Measurements from ENCODE around the gene TKTL1. TPM values are rescaled to one million over a fixed set of nuclear protein-coding genes. Genes with fewer than 3 reads are reported as not detected.

Gene TKTL1
- total RNA-seq, 1 donor from 2014 or later, result not detected

DNA sequence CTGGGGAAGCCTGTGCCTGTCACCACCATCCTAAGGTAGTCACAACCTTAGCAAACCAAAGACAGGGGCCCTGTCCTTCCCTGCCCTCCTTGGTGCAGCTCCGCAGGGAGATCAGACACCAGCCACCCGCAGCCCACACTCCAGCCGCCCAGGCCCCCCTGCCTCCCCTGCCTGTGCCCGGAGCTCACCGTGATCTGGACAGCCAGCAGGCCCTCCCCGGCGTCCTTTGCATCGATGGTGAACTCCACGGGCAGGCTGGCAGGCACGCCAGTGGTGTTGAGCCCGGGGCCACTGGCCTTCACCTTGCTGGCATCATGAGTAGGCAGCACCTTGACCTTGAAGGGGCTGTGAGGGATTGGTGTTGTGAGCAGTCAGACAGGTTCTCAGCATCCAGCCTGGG is 62.4 kb downstream of the TKTL1 start:
- Mint-ChIP-seq H3K27ac (ENCODE audit: unreplicated experiment) (no peak overlapping the region), H3K36me3 (ENCODE audit: unreplicated experiment) (peaks cover 9% of the 10 kb centered on the region), H3K27me3 (ENCODE audit: unreplicated experiment) (no peaks in the 10 kb centered on the region), H3K9me3 (ENCODE audit: unreplicated experiment) (no peaks in the 10 kb centered on the region), H3K4me1 (ENCODE audit: unreplicated experiment) (peaks cover 2% of the 10 kb centered on the region), H3K4me3 (ENCODE audit: unreplicated experiment) (no peak overlapping the region)
- DNase-seq (ENCODE audit: extremely low spot score, unreplicated experiment), result no peak
- TF ChIP-seq, protein P1, sequence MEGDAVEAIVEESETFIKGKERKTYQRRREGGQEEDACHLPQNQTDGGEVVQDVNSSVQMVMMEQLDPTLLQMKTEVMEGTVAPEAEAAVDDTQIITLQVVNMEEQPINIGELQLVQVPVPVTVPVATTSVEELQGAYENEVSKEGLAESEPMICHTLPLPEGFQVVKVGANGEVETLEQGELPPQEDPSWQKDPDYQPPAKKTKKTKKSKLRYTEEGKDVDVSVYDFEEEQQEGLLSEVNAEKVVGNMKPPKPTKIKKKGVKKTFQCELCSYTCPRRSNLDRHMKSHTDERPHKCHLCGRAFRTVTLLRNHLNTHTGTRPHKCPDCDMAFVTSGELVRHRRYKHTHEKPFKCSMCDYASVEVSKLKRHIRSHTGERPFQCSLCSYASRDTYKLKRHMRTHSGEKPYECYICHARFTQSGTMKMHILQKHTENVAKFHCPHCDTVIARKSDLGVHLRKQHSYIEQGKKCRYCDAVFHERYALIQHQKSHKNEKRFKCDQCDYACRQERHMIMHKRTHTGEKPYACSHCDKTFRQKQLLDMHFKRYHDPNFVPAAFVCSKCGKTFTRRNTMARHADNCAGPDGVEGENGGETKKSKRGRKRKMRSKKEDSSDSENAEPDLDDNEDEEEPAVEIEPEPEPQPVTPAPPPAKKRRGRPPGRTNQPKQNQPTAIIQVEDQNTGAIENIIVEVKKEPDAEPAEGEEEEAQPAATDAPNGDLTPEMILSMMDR (IDR thresholded peaks at IDR 0.05), result no peak

DNA sequence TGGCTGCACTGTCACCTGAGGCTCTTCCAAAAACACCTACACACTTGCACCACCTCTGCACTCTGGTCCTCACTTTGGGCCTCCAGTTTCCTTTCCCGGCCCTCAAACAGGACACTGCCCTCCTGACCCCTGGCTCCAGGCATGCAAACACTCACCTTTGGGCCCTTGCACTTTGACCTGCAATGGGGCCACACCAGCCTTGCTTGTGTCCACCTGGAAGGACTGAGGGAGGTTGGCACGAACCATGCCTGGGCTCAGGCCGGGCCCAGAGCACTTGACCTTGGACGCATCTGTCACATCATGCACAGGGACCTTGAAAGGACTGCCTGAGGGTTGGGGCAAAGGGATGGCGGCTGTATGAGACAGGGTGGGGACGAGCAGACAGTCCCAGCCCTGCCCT is 63.2 kb downstream of the TKTL1 start:
- Mint-ChIP-seq H3K4me3 (ENCODE audit: unreplicated experiment) (no peak overlapping the region), H3K9me3 (ENCODE audit: unreplicated experiment) (no peaks in the 10 kb centered on the region), H3K36me3 (ENCODE audit: unreplicated experiment) (peaks cover 11% of the 10 kb centered on the region), H3K4me1 (ENCODE audit: unreplicated experiment) (peaks cover 2% of the 10 kb centered on the region), H3K27ac (ENCODE audit: unreplicated experiment) (peak overlapping the region; percentile 65), H3K27me3 (ENCODE audit: unreplicated experiment) (no peaks in the 10 kb centered on the region)
- TF ChIP-seq, protein P1 (IDR thresholded peaks at IDR 0.05), result no peak
- DNase-seq (ENCODE audit: extremely low spot score, unreplicated experiment), result no peak

DNA sequence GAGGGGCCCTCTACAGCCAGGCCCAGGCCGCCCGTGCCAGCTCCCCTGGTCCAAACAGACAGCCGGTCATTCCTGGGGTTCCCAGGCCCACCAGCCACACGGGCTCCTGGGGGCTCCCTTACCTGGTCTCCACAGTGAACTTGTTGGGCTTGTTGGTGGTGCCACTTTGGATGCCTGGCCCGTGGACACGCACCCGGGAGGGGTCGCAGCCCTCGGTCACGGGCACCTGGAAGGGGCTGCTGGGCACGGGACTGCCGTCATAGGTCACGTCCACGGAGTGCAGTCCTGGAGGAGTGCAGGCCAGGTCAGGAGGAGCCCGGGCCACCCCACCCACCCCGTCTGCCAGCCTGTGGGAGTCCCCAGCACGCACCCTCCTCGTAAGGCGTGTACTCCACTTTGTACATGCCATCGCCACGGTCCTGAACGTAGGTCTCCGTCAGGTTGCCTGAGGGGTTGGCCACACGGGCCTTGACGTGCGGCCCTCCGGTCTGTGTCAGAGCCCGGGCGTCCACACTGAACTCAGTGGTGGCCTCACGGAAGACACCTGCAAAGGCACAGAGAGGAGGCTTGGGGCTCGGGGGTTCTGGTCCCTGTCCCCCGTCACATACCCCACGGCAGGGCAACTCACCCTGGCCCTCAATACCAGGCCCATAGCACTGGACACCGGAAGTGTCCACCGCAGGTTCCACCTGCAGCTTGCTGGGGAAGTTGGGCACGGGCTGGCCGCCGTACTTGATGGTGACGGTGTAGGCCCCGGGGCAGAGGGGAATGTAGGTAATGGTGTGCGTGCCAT is 64.0 kb downstream of the TKTL1 start:
- Mint-ChIP-seq H3K9me3 (ENCODE audit: unreplicated experiment) (no peaks in the 10 kb centered on the region), H3K4me1 (ENCODE audit: unreplicated experiment) (peaks cover 2% of the 10 kb centered on the region), H3K4me3 (ENCODE audit: unreplicated experiment) (no peak overlapping the region), H3K36me3 (ENCODE audit: unreplicated experiment) (peaks cover 11% of the 10 kb centered on the region), H3K27ac (ENCODE audit: unreplicated experiment) (no peak overlapping the region), H3K27me3 (ENCODE audit: unreplicated experiment) (no peaks in the 10 kb centered on the region)
- TF ChIP-seq, protein P1 (IDR thresholded peaks at IDR 0.05), result no peak
- no peak for DNase-seq (ENCODE audit: extremely low spot score, unreplicated experiment)

DNA sequence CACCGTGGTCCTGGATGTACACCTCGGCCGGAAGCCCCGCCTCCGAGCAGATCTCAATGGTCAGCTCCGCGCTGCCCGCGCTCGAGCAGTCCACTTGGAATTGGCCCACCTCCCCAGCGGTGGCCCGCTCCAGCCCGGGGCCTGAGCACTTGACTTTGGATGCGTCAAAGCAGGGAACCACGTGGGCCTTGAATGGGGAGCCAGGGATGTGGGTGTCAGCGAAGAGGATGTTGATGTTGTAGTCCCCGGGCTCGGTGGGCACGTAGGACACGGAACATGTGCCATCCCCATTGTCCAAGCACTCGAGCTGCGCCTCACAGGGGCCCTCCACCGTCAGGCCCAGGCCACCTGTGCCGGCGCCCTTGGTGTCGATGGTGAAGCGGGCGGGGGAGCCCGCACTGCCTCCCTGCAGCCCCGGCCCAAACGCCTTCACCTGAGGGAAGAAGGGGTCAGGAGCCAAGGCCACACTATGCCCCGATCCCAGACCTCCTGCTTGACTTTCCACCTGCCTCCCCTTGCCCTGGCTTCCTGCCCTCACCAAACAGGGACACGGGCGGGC is 64.6 kb downstream of the TKTL1 start:
- Mint-ChIP-seq H3K9me3 (ENCODE audit: unreplicated experiment) (no peaks in the 10 kb centered on the region), H3K27ac (ENCODE audit: unreplicated experiment) (no peak overlapping the region), H3K36me3 (ENCODE audit: unreplicated experiment) (peaks cover 14% of the 10 kb centered on the region), H3K4me1 (ENCODE audit: unreplicated experiment) (peaks cover 6% of the 10 kb centered on the region), H3K27me3 (ENCODE audit: unreplicated experiment) (no peaks in the 10 kb centered on the region), H3K4me3 (ENCODE audit: unreplicated experiment) (no peak overlapping the region)
- DNase-seq (ENCODE audit: extremely low spot score, unreplicated experiment), result no peak
- TF ChIP-seq, protein P1 (IDR thresholded peaks at IDR 0.05), result no peak

DNA sequence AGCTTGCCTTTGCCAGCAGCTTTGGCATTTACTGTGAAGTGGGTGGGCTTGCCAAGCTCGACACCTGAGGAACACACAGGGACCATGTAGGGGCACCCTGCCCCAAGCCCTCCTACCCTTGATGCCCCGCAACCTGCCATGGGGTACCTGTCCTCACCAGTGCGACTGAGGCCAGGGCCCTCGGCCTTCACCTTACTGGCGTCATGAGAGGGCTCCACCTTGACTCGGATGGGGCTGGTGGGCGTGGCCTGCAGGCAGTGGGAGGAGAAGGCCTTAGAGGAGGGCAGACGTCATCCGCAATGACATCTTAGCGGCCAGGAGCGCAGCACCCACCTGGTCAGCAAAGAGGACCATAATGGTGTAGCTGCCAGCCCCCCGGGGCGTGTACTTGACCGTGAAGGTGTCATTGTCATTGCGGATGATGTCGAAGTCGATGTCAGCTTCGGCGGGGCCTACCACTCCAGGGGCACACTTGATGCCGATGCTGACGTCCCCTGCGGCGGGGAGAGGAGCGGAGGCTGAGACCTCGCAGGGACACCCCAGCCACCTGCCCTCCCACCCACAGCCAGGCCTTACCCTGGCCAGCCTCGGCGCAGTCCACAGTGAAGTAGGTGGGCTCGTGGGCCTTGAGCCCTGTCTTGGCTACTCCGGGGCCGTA is 66.6 kb downstream of the TKTL1 start:
- TF ChIP-seq, protein P1 (IDR thresholded peaks at IDR 0.05), result no peak
- Mint-ChIP-seq H3K27ac (ENCODE audit: unreplicated experiment) (no peak overlapping the region), H3K4me1 (ENCODE audit: unreplicated experiment) (peaks cover 7% of the 10 kb centered on the region), H3K36me3 (ENCODE audit: unreplicated experiment) (peaks cover 11% of the 10 kb centered on the region), H3K9me3 (ENCODE audit: unreplicated experiment) (no peaks in the 10 kb centered on the region), H3K4me3 (ENCODE audit: unreplicated experiment) (no peak overlapping the region), H3K27me3 (ENCODE audit: unreplicated experiment) (no peaks in the 10 kb centered on the region)
- no peak for DNase-seq (ENCODE audit: extremely low spot score, unreplicated experiment)

Data from osteocyte (in vitro differentiated cells).